PC-9 (cell line): ENCODE results near the gene ADGRE1. TPM values are rescaled to one million over a fixed set of nuclear protein-coding genes. Genes with fewer than 3 reads are reported as not detected.

Experiments
- Bru-seq: library from RNA; stranded (reverse); fragments of 400-500 nt; gene quantifications from one replicate; lab custom pipeline; 2021; lab: Mats Ljungman, UMichigan
- BruChase-seq, 2 experiments: library from RNA; stranded (reverse); fragments of 400-500 nt; gene quantifications; one replicate each; lab custom pipeline; 2021; lab: Mats Ljungman, UMichigan
- BruUV-seq: library from RNA; stranded (reverse); fragments of 400-500 nt; replicated peaks from 2 replicates; lab custom pipeline; 2021; lab: Mats Ljungman, UMichigan
- CTCF ChIA-PET: fragments of 300-600 bp; sonication (Branson Sonifier 250); formaldehyde crosslinking; loops from one replicate; lab custom pipeline; 2022; ENCODE audit warnings: antibody characterized with exemption; lab: Charles Lee
- POLR2A ChIA-PET: fragments of 300-600 bp; sonication (Branson Sonifier 250); formaldehyde crosslinking; loops from one replicate; lab custom pipeline; 2022; ENCODE audit warnings: antibody characterized with exemption; ENCODE audit not compliant: unreplicated experiment; lab: Charles Lee
- DNase-seq, 2 experiments: peaks; one replicate each; pipeline versions ENCODE4 v3.0.0 to v3.0.0-alpha.2; 2015 to 2022; ENCODE audit warnings: mixed read lengths in 1 of 2
- H2AFZ ChIP-seq: fragments of 200-600 bp; sonication (generic); 2 replicates; pipeline ENCODE4 v1.8.1; 2017; ENCODE audit warnings: antibody characterized with exemption
- H3F3A ChIP-seq: fragments of 200-600 bp; sonication (generic); 2 replicates; pipeline ENCODE4 v1.8.1; 2017; ENCODE audit warnings: antibody characterized with exemption, mild to moderate bottlenecking, low read depth; ENCODE audit not compliant: insufficient read depth
- H3K27ac ChIP-seq: fragments of 200-600 bp; sonication (generic); 2 replicates; pipeline ENCODE4 v1.6.1; 2016; ENCODE audit warnings: mixed run types
- H3K27me3 ChIP-seq: fragments of 200-600 bp; sonication (generic); 2 replicates; pipeline ENCODE4 v1.6.1; 2016; ENCODE audit warnings: low read depth, mixed run types; ENCODE audit not compliant: insufficient read depth
- H3K36me3 ChIP-seq: fragments of 200-600 bp; sonication (generic); 2 replicates; pipeline ENCODE4 v1.6.1; 2016; ENCODE audit warnings: low read depth, mixed run types
- H3K4me1 ChIP-seq: fragments of 200-600 bp; sonication (generic); replicated peaks from 2 replicates; pipeline ENCODE4 v1.6.1; 2016; ENCODE audit warnings: mixed run types; ENCODE audit not compliant: insufficient read depth
- H3K4me2 ChIP-seq: fragments of 200-600 bp; sonication (generic); 2 replicates; pipeline ENCODE4 v1.6.1; 2017; ENCODE audit warnings: mixed run types
- H3K4me3 ChIP-seq: fragments of 200-600 bp; sonication (generic); 2 replicates; pipeline ENCODE4 v1.6.1; 2016; ENCODE audit warnings: mixed run types
- H3K79me2 ChIP-seq: fragments of 200-600 bp; sonication (generic); 2 replicates; pipeline ENCODE4 v1.6.1; 2017; ENCODE audit warnings: low read depth, mixed run types
- H3K9me2 ChIP-seq: fragments of 200-600 bp; sonication (generic); 2 replicates; pipeline ENCODE4 v1.8.1; 2017; ENCODE audit warnings: mild to moderate bottlenecking; ENCODE audit not compliant: insufficient read depth
- H3K9me3 ChIP-seq: fragments of 200-600 bp; sonication (generic); 2 replicates; pipeline ENCODE4 v1.8.1; 2016; ENCODE audit warnings: low read depth; ENCODE audit not compliant: insufficient read depth
- H4K20me1 ChIP-seq: fragments of 200-600 bp; sonication (generic); 2 replicates; pipeline ENCODE4 v1.8.1; 2017; ENCODE audit not compliant: insufficient read depth
- CTCF ChIP-seq: fragments of 200-600 bp; sonication (generic); conservative IDR thresholded peaks from 2 replicates; pipeline ENCODE4 v1.6.1; 2017; ENCODE audit warnings: mixed run types, antibody characterized with exemption, mild to moderate bottlenecking, moderate library complexity
- EZH2 ChIP-seq: fragments of 200-600 bp; sonication (generic); IDR thresholded peaks from 2 replicates; pipeline ENCODE4 v1.8.0; 2017; ENCODE audit warnings: antibody characterized with exemption, low read depth
- intact Hi-C: fragments of 100-400 bp; cut with micrococcal nuclease; formaldehyde crosslinking; loops from one replicate; pipeline ENCODE4 v1.10.0; 2022; ENCODE audit not compliant: unreplicated experiment
- long read RNA-seq: library from polyadenylated mRNA; stranded (forward); transcript quantifications from one replicate; pipeline ENCODE4 v2.0.0, GENCODE V29; 2022
- total RNA-seq: library from RNA; stranded (reverse); gene quantifications from 2 replicates; pipeline ENCODE4 v1.2.3, GENCODE V29; 2021

The ADGRE1 gene, protein sequence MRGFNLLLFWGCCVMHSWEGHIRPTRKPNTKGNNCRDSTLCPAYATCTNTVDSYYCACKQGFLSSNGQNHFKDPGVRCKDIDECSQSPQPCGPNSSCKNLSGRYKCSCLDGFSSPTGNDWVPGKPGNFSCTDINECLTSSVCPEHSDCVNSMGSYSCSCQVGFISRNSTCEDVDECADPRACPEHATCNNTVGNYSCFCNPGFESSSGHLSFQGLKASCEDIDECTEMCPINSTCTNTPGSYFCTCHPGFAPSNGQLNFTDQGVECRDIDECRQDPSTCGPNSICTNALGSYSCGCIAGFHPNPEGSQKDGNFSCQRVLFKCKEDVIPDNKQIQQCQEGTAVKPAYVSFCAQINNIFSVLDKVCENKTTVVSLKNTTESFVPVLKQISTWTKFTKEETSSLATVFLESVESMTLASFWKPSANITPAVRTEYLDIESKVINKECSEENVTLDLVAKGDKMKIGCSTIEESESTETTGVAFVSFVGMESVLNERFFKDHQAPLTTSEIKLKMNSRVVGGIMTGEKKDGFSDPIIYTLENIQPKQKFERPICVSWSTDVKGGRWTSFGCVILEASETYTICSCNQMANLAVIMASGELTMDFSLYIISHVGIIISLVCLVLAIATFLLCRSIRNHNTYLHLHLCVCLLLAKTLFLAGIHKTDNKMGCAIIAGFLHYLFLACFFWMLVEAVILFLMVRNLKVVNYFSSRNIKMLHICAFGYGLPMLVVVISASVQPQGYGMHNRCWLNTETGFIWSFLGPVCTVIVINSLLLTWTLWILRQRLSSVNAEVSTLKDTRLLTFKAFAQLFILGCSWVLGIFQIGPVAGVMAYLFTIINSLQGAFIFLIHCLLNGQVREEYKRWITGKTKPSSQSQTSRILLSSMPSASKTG
- not detected in 2 replicates for total RNA-seq
- percentile 2 among the genes with signal in this experiment for Bru-seq, nascent RNA
- not detected for BruChase-seq, experiment 1, labeled RNA remaining after a 2-hour chase
- BruChase-seq, experiment 2, labeled RNA remaining after a 6-hour chase: not detected
- long read RNA-seq: 0 reads

DNA sequence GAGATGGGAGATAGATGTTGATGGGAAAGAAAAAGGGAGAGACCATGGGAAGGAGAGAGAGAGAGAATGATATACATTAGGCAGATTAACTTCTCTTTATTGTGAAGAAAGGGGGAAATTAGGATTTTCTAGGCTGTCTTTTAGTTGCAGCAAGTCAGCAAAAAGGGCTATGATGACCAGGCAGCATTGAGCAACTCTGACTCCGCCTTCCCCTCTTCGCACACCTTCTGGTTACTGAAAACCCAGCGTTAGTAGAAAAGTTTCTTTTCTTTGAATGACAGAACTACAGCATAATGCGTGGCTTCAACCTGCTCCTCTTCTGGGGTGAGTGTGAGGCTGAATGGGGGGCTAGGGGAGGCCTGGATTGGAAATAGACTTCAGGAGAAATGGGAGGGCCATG is at the start of gene ADGRE1:
Gene ADGRE1 (plus strand): TSS at position 264 of the 400 bp plus-strand sequence. CDS start 30 bp downstream, at position 294.
- ChIA-PET POLR2A (no interaction called here), CTCF (no interaction called here)
- Histone ChIP-seq H3K9me2 (no peaks in the 10 kb centered on the region), H3K27me3 (peaks cover 59% of the 10 kb centered on the region), H3K4me3 (no peak within 1 kb of the TSS), H3K4me1 (no peaks in the 10 kb centered on the region), H3K79me2 (no peaks in the 10 kb centered on the region), H2AFZ (no peak within 1 kb of the TSS), H3K36me3 (no peaks in the 10 kb centered on the region), H3K4me2 (no peak within 1 kb of the TSS), H3F3A (no peaks in the 10 kb centered on the region), H3K9me3 (peaks cover 4% of the 10 kb centered on the region; the same call in 1 of the 2 replicates), H4K20me1 (no peaks in the 10 kb centered on the region), H3K27ac (no peak within 1 kb of the TSS)
- BruUV-seq: no TSS peak
- DNase-seq: no peak
- intact Hi-C loops: no loop called here
- no peak for TF ChIP-seq CTCF
- no peak for TF ChIP-seq EZH2

- H3K27ac ChIP-seq: no peak overlapping the region
- H2AFZ ChIP-seq: no peak overlapping the region
- H3K4me2 ChIP-seq: no peak overlapping the region
- no peaks in the 10 kb centered on the region for H3K9me2 ChIP-seq
- POLR2A ChIA-PET: no interaction called here
- TF ChIP-seq CTCF (no peak), EZH2 (no peak)
- H3K9me3 ChIP-seq: no peaks in the 10 kb centered on the region
- H3F3A ChIP-seq: no peaks in the 10 kb centered on the region
- no peak overlapping the region for H3K4me3 ChIP-seq
- no peaks in the 10 kb centered on the region for H4K20me1 ChIP-seq
- intact Hi-C loops: no loop called here
- BruUV-seq: no TSS peak
- CTCF ChIA-PET: no interaction called here
- no peak for DNase-seq
- H3K4me1 ChIP-seq: no peaks in the 10 kb centered on the region
- H3K79me2 ChIP-seq: no peaks in the 10 kb centered on the region
- H3K27me3 ChIP-seq: no peaks in the 10 kb centered on the region
- no peaks in the 10 kb centered on the region for H3K36me3 ChIP-seq
Measured at GRCh38 chr19:6838062-6838655, 49.2 kb upstream of the ADGRE1 start.
